Ascending aorta (tissue), 2 donors: ENCODE measurements around the gene BCAS4. TPM values are rescaled to one million over a fixed set of nuclear protein-coding genes. Genes with fewer than 3 reads are reported as not detected.

Experiments
- DNase-seq, 2 donors: peaks; one replicate each; pipeline ENCODE4 v3.0.0-alpha.2; 2019; ENCODE audit warnings: low spot score in 2 of 2
- H3K27ac ChIP-seq, 2 donors: fragments of 200-600 bp; sonication (generic); one replicate each; pipeline ENCODE4 v1.5.1; 2016 to 2017; ENCODE audit warnings: mild to moderate bottlenecking in 1 of 2
- H3K27me3 ChIP-seq: fragments of 200-600 bp; sonication (generic); one replicate; pipeline ENCODE4 v1.5.1; 2017
- H3K36me3 ChIP-seq, 2 donors: fragments of 200-600 bp; sonication (generic); one replicate each; pipeline ENCODE4 v1.5.1; 2016
- H3K4me1 ChIP-seq, 2 donors: fragments of 200-600 bp; sonication (generic); one replicate each; pipeline ENCODE4 v1.5.1; 2016 to 2017; ENCODE audit warnings: mild to moderate bottlenecking in 1 of 2
- H3K4me3 ChIP-seq, 2 donors: fragments of 200-600 bp; sonication (generic); one replicate each; pipeline ENCODE4 v1.5.1; 2016 to 2017; ENCODE audit warnings: mild to moderate bottlenecking in 1 of 2
- H3K9me3 ChIP-seq, 2 donors: fragments of 200-600 bp; sonication (generic); one replicate each; pipeline ENCODE4 v1.5.1; 2016
- CTCF ChIP-seq, 3 experiments: fragments of 200-600 bp in 2 of 3; fragments of 450-650 bp in 1 of 3; sonication (generic) in 2 of 3; IDR thresholded peaks; one replicate each; pipeline ENCODE4 v1.5.1; 2016 to 2019; ENCODE audit warnings: antibody characterized with exemption in 3 of 3, mild to moderate bottlenecking in 1 of 3, moderate library complexity in 1 of 3
- intact Hi-C: fragments of 100-400 bp; cut with DNase I; formaldehyde crosslinking; loops from one replicate; pipeline ENCODE4 v1.15.1; 2023
- total RNA-seq: library from RNA; depleted of rRNA; stranded (reverse); fragments of >200 nt; gene quantifications from one replicate; pipeline ENCODE4 v1.1.0, GENCODE V29; 2016

The BCAS4 gene
- total RNA-seq, 1 donor from 2014 or later: 0.85 TPM

- TF ChIP-seq CTCF (IDR thresholded peaks at IDR 0.05): no peak
- Histone ChIP-seq H3K9me3 (no peaks in the 10 kb centered on the region), H3K27me3 (no peaks in the 10 kb centered on the region), H3K4me3 (no peak overlapping the region), H3K36me3 (no peaks in the 10 kb centered on the region), H3K27ac (peak overlapping the region; percentile 35 to 78), H3K4me1 (peaks cover 4 to 31% of the 10 kb centered on the region in 2 donors)
- intact Hi-C loops: loop anchor here (1.0 kb wide), 1 partner anchor 112 kb away; no protein-coding TSS in a partner anchor
- no peak for DNase-seq
Observed at GRCh38 chr20:50817776-50818172, 22.9 kb downstream of the BCAS4 start.

GRCh38 chr20:50819349-50819748 is 24.5 kb downstream of the BCAS4 start:
- Histone ChIP-seq H3K36me3 (no peaks in the 10 kb centered on the region), H3K4me3 (no peak overlapping the region), H3K27me3 (no peaks in the 10 kb centered on the region), H3K27ac (no peak overlapping the region), H3K4me1 (peaks cover 8 to 41% of the 10 kb centered on the region in 2 donors), H3K9me3 (no peaks in the 10 kb centered on the region)
- intact Hi-C loops: no loop called here
- TF ChIP-seq CTCF (IDR thresholded peaks at IDR 0.05): no peak
- DNase-seq: no peak

GRCh38 chr20:50820515-50821256 is 25.8 kb downstream of the BCAS4 start:
- Histone ChIP-seq H3K36me3 (no peaks in the 10 kb centered on the region), H3K9me3 (no peaks in the 10 kb centered on the region), H3K4me3 (no peak overlapping the region), H3K27ac (no peak overlapping the region), H3K4me1 (peaks cover 8 to 45% of the 10 kb centered on the region in 2 donors), H3K27me3 (no peaks in the 10 kb centered on the region)
- no peak for DNase-seq
- intact Hi-C loops: no loop called here
- TF ChIP-seq CTCF (IDR thresholded peaks at IDR 0.05): no peak

- H3K4me3 ChIP-seq: no peak overlapping the region
- no peaks in the 10 kb centered on the region for H3K27me3 ChIP-seq
- no peak for TF ChIP-seq CTCF (IDR thresholded peaks at IDR 0.05)
- H3K4me1 ChIP-seq: peaks cover 5 to 44% of the 10 kb centered on the region in 2 donors
- no peaks in the 10 kb centered on the region for H3K36me3 ChIP-seq
- no peaks in the 10 kb centered on the region for H3K9me3 ChIP-seq
- no peak for DNase-seq
- peak overlapping the region in 1 of 2 donors; percentile 92 for H3K27ac ChIP-seq
- intact Hi-C loops: no loop called here
Observed at GRCh38 chr20:50821257-50821921, 26.5 kb downstream of the BCAS4 start.

- H3K9me3 ChIP-seq: no peaks in the 10 kb centered on the region
- TF ChIP-seq CTCF (IDR thresholded peaks at IDR 0.05): no peak
- H3K4me3 ChIP-seq: no peak overlapping the region
- no peaks in the 10 kb centered on the region for H3K27me3 ChIP-seq
- no peaks in the 10 kb centered on the region for H3K36me3 ChIP-seq
- H3K4me1 ChIP-seq: peaks cover 3 to 42% of the 10 kb centered on the region in 2 donors
- DNase-seq: no peak
- intact Hi-C loops: no loop called here
- H3K27ac ChIP-seq: peak overlapping the region; percentile 28 to 92
Observed at GRCh38 chr20:50821994-50822393, 27.1 kb downstream of the BCAS4 start.
